ENCODE measurements around the gene RBM5. TPM values are rescaled to one million over a fixed set of nuclear protein-coding genes. Genes with fewer than 3 reads are reported as not detected.
A peak's percentile ranks its signal among the peaks of the same experiment; 100 is the strongest.

The RBM5 gene
- total RNA-seq, 1 experiment from 2014 or later: 92.1 TPM

DNA sequence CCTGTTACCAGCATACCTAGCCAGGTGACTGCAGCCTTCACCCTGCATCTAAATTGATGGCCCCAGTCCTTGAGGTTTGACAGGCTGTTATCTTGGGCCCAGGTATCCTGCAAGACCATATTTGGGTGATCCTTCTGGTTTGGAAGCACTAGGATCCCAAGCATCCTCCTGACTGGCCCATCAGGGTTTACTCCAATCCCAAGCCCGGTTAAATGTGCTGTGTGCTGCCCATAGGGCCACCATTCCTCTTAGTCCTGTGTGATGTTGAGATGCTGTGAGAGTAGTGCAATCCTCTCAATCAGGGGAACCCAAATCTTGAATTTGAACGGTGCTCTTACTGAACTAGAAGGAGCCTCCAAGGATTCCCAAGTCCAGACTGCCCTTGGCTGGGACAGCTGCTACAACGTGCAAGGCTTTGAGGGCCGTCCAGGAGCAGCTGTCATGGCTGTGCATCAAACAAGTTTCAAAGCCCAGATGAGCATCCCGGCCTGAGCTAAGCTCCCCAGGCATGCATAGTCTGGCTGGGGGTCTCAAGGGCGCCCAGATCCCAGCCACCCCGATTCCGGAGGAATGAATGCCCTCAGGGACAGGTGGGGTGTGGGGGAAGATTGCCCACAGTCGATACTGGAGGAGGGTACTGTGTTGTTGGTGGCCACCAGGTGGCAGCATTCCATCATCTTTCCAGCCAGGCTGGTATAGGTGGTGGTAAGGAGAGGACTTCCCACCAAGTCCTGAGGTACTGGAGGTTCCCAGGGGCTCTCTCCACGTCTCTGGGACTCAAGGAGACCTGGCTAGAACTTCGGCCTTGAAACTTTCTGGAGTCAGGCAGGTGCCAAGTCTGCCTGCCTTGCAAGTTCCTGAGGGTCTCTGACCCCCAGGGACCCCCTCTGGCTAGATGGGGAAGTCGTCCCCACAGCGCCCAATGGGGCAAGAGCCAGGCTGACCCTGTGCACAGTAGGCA lies 32.6 kb downstream of the RBM5 start (continued):
- TF ChIP-seq, protein P1, sequence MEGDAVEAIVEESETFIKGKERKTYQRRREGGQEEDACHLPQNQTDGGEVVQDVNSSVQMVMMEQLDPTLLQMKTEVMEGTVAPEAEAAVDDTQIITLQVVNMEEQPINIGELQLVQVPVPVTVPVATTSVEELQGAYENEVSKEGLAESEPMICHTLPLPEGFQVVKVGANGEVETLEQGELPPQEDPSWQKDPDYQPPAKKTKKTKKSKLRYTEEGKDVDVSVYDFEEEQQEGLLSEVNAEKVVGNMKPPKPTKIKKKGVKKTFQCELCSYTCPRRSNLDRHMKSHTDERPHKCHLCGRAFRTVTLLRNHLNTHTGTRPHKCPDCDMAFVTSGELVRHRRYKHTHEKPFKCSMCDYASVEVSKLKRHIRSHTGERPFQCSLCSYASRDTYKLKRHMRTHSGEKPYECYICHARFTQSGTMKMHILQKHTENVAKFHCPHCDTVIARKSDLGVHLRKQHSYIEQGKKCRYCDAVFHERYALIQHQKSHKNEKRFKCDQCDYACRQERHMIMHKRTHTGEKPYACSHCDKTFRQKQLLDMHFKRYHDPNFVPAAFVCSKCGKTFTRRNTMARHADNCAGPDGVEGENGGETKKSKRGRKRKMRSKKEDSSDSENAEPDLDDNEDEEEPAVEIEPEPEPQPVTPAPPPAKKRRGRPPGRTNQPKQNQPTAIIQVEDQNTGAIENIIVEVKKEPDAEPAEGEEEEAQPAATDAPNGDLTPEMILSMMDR (IDR thresholded peaks at IDR 0.05): peak; percentile 87
- TF ChIP-seq SP1 (CRISPR knock-in tag; conservative IDR thresholded peaks at IDR 0.05) (0 out of 2 replicates have a peak, but pooled peaks have one; percentile 36), TEAD1 (CRISPR knock-in tag; IDR thresholded peaks at IDR 0.05) (no peak), FOXJ3 (CRISPR knock-in tag; IDR thresholded peaks at IDR 0.05; ENCODE audit: borderline replicate concordance) (no peak), ZNF416 (CRISPR knock-in tag; IDR thresholded peaks at IDR 0.05) (no peak), NFATC4 (CRISPR knock-in tag; IDR thresholded peaks at IDR 0.05) (no peak), GRHL2 (CRISPR knock-in tag; IDR thresholded peaks at IDR 0.05; ENCODE audit: insufficient replicate concordance, severe bottlenecking) (no peak), SMAD4 (CRISPR knock-in tag; IDR thresholded peaks at IDR 0.05) (no peak; the same call in 1 of the 2 replicates), NR2C2 (CRISPR knock-in tag; IDR thresholded peaks at IDR 0.05) (no peak), JAZF1 (CRISPR knock-in tag; IDR thresholded peaks at IDR 0.05) (no peak)
- TF ChIP-seq, protein P2, sequence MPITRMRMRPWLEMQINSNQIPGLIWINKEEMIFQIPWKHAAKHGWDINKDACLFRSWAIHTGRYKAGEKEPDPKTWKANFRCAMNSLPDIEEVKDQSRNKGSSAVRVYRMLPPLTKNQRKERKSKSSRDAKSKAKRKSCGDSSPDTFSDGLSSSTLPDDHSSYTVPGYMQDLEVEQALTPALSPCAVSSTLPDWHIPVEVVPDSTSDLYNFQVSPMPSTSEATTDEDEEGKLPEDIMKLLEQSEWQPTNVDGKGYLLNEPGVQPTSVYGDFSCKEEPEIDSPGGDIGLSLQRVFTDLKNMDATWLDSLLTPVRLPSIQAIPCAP (CRISPR knock-in tag; IDR thresholded peaks at IDR 0.05): no peak
- TF ChIP-seq, protein P3, sequence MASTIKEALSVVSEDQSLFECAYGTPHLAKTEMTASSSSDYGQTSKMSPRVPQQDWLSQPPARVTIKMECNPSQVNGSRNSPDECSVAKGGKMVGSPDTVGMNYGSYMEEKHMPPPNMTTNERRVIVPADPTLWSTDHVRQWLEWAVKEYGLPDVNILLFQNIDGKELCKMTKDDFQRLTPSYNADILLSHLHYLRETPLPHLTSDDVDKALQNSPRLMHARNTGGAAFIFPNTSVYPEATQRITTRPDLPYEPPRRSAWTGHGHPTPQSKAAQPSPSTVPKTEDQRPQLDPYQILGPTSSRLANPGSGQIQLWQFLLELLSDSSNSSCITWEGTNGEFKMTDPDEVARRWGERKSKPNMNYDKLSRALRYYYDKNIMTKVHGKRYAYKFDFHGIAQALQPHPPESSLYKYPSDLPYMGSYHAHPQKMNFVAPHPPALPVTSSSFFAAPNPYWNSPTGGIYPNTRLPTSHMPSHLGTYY (CRISPR knock-in tag; IDR thresholded peaks at IDR 0.05): peak; percentile 79; the same call in 1 of the 2 replicates
- TF ChIP-seq, protein P4, sequence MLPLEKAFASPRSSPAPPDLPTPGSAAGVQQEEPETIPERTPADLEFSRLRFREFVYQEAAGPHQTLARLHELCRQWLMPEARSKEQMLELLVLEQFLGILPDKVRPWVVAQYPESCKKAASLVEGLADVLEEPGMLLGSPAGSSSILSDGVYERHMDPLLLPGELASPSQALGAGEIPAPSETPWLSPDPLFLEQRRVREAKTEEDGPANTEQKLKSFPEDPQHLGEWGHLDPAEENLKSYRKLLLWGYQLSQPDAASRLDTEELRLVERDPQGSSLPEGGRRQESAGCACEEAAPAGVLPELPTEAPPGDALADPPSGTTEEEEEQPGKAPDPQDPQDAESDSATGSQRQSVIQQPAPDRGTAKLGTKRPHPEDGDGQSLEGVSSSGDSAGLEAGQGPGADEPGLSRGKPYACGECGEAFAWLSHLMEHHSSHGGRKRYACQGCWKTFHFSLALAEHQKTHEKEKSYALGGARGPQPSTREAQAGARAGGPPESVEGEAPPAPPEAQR (CRISPR knock-in tag; IDR thresholded peaks at IDR 0.05): 0 out of 2 replicates have a peak, but pooled peaks have one; percentile 28
- TF ChIP-seq, protein P5, sequence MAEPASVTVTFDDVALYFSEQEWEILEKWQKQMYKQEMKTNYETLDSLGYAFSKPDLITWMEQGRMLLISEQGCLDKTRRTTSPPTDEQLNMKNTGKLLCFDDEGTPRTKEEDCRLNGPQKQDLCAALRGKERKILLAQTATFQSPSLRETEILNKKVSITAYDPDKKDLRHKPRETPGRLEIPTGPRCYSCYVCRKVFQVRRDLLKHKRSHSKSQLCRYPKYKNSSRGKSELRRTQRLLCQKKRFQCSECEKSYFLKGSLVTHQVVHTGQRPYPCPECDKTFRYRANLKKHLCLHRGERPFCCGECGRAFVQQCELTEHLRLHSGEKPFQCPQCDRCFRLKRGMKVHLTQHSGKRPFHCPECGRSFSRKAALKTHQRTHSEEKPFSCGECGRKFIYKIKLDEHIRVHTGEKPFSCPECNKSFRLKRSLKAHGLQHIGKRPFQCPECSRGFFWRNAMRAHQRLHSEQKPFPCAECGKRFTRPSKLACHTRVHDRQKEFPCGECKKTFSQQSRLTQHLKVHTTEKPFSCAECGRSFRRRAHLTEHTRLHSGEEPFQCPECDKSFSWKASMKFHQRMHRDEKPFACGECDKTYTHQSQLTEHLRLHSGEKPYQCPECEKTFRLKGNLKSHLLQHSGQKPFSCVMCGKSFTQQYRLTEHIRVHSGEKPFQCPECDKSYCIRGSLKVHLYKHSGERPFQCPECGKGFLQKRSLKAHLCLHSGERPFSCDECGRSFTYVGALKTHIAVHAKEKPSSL (CRISPR knock-in tag; conservative IDR thresholded peaks at IDR 0.05): no peak
- TF ChIP-seq, protein P6, sequence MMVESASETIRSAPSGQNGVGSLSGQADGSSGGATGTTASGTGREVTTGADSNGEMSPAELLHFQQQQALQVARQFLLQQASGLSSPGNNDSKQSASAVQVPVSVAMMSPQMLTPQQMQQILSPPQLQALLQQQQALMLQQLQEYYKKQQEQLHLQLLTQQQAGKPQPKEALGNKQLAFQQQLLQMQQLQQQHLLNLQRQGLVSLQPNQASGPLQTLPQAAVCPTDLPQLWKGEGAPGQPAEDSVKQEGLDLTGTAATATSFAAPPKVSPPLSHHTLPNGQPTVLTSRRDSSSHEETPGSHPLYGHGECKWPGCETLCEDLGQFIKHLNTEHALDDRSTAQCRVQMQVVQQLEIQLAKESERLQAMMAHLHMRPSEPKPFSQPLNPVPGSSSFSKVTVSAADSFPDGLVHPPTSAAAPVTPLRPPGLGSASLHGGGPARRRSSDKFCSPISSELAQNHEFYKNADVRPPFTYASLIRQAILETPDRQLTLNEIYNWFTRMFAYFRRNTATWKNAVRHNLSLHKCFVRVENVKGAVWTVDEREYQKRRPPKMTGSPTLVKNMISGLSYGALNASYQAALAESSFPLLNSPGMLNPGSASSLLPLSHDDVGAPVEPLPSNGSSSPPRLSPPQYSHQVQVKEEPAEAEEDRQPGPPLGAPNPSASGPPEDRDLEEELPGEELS (CRISPR knock-in tag; IDR thresholded peaks at IDR 0.05): no peak
- TF ChIP-seq, protein P7, sequence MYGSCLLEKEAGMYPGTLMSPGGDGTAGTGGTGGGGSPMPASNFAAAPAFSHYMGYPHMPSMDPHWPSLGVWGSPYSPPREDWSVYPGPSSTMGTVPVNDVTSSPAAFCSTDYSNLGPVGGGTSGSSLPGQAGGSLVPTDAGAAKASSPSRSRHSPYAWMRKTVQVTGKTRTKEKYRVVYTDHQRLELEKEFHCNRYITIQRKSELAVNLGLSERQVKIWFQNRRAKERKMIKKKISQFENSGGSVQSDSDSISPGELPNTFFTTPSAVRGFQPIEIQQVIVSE (CRISPR knock-in tag; IDR thresholded peaks at IDR 0.05; ENCODE audit: borderline replicate concordance): no peak
- TF ChIP-seq, protein P8, sequence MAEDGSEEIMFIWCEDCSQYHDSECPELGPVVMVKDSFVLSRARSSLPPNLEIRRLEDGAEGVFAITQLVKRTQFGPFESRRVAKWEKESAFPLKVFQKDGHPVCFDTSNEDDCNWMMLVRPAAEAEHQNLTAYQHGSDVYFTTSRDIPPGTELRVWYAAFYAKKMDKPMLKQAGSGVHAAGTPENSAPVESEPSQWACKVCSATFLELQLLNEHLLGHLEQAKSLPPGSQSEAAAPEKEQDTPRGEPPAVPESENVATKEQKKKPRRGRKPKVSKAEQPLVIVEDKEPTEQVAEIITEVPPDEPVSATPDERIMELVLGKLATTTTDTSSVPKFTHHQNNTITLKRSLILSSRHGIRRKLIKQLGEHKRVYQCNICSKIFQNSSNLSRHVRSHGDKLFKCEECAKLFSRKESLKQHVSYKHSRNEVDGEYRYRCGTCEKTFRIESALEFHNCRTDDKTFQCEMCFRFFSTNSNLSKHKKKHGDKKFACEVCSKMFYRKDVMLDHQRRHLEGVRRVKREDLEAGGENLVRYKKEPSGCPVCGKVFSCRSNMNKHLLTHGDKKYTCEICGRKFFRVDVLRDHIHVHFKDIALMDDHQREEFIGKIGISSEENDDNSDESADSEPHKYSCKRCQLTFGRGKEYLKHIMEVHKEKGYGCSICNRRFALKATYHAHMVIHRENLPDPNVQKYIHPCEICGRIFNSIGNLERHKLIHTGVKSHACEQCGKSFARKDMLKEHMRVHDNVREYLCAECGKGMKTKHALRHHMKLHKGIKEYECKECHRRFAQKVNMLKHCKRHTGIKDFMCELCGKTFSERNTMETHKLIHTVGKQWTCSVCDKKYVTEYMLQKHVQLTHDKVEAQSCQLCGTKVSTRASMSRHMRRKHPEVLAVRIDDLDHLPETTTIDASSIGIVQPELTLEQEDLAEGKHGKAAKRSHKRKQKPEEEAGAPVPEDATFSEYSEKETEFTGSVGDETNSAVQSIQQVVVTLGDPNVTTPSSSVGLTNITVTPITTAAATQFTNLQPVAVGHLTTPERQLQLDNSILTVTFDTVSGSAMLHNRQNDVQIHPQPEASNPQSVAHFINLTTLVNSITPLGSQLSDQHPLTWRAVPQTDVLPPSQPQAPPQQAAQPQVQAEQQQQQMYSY (CRISPR knock-in tag; IDR thresholded peaks at IDR 0.05): no peak
- TF ChIP-seq, protein P9, sequence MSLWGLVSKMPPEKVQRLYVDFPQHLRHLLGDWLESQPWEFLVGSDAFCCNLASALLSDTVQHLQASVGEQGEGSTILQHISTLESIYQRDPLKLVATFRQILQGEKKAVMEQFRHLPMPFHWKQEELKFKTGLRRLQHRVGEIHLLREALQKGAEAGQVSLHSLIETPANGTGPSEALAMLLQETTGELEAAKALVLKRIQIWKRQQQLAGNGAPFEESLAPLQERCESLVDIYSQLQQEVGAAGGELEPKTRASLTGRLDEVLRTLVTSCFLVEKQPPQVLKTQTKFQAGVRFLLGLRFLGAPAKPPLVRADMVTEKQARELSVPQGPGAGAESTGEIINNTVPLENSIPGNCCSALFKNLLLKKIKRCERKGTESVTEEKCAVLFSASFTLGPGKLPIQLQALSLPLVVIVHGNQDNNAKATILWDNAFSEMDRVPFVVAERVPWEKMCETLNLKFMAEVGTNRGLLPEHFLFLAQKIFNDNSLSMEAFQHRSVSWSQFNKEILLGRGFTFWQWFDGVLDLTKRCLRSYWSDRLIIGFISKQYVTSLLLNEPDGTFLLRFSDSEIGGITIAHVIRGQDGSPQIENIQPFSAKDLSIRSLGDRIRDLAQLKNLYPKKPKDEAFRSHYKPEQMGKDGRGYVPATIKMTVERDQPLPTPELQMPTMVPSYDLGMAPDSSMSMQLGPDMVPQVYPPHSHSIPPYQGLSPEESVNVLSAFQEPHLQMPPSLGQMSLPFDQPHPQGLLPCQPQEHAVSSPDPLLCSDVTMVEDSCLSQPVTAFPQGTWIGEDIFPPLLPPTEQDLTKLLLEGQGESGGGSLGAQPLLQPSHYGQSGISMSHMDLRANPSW (CRISPR knock-in tag; conservative IDR thresholded peaks at IDR 0.05; ENCODE audit: low read depth): no peak
- TF ChIP-seq, protein P10, sequence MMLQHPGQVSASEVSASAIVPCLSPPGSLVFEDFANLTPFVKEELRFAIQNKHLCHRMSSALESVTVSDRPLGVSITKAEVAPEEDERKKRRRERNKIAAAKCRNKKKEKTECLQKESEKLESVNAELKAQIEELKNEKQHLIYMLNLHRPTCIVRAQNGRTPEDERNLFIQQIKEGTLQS (CRISPR knock-in tag; conservative IDR thresholded peaks at IDR 0.05): 0 out of 2 replicates have a peak, but pooled peaks have one; percentile 3

Measured in WTC11 (cell line).